B cell (primary cell): Measurements from ENCODE around the gene SPPL2B. TPM values are rescaled to one million over a fixed set of nuclear protein-coding genes. Genes with fewer than 3 reads are reported as not detected.

Experiments
- ATAC-seq: fragments of 200-7000 bp; cut with Tn5 transposase; one replicate; pipeline ENCODE4 v1.10.0; 2021; ENCODE audit warnings: low read depth, mild to moderate bottlenecking, moderate number of reproducible peaks, moderate library complexity
- CTCF ChIA-PET: fragments of 350-600 bp; sonication (Branson Sonifier 250); formaldehyde crosslinking; loops from one replicate; lab custom pipeline; 2021; ENCODE audit warnings: antibody characterized with exemption, inconsistent platforms; lab: Charles Lee
- POLR2A ChIA-PET: fragments of 350-600 bp; sonication (Branson Sonifier 250); formaldehyde crosslinking; loops from one replicate; lab custom pipeline; 2021; ENCODE audit warnings: antibody characterized with exemption; lab: Charles Lee
- DNase-seq: peaks from one replicate; pipeline ENCODE4 v3.0.0; 2013
- H2AFZ ChIP-seq: 2 replicates; pipeline ENCODE4 v1.6.1; 2012; ENCODE audit warnings: mild to moderate bottlenecking, low read depth, low read length; ENCODE audit not compliant: insufficient read depth, poor library complexity, severe bottlenecking
- H3K27ac ChIP-seq, 2 donors: 1 replicate in 1 of 2; 2 replicates in 1 of 2; pipeline ENCODE4 v1.5.1; 2012 to 2013; ENCODE audit warnings: low read length in 2 of 2, mild to moderate bottlenecking in 2 of 2, moderate library complexity in 1 of 2
- H3K27me3 ChIP-seq, 4 experiments: fragments of 200-600 bp in 1 of 4; sonication (generic) in 1 of 4; replicated peaks in 1 of 4; 1 replicate in 2 of 4; 2 replicates in 2 of 4; pipeline versions ENCODE4 v1.6.1 to v1.7.0; 2013 to 2016; ENCODE audit warnings: low read length in 3 of 4, mild to moderate bottlenecking in 2 of 4, mixed read lengths in 1 of 4, moderate library complexity in 1 of 4; ENCODE audit not compliant: insufficient read depth in 4 of 4, control insufficient read depth in 3 of 4; ENCODE audit errors: control extremely low read depth in 1 of 4
- H3K36me3 ChIP-seq, 2 experiments: replicated peaks in 1 of 2; 1 replicate in 1 of 2; 2 replicates in 1 of 2; pipeline versions ENCODE4 v1.6.1 to v1.7.1; 2013; ENCODE audit warnings: low read length in 1 of 2; ENCODE audit not compliant: insufficient read depth in 2 of 2, control insufficient read depth in 1 of 2; ENCODE audit errors: control extremely low read depth in 1 of 2, extremely low read depth in 1 of 2
- H3K4me1 ChIP-seq, 2 donors: fragments of 200-600 bp in 1 of 2; sonication (generic) in 1 of 2; 1 replicate in 1 of 2; 2 replicates in 1 of 2; pipeline versions ENCODE4 v1.5.1 to v1.6.1; 2013 to 2017; ENCODE audit warnings: low read length in 2 of 2; ENCODE audit not compliant: control insufficient read depth in 2 of 2, insufficient read depth in 2 of 2
- H3K4me2 ChIP-seq: replicated peaks from 2 replicates; pipeline ENCODE3; 2012; ENCODE audit warnings: mild to moderate bottlenecking, low read depth, low read length; ENCODE audit not compliant: poor library complexity, severe bottlenecking
- H3K4me3 ChIP-seq, 5 experiments: fragments of 200-600 bp in 1 of 5; sonication (generic) in 1 of 5; 1 replicate in 3 of 5; 2 replicates in 2 of 5; pipeline versions ENCODE4 v1.5.1 to v1.7.0; 2011 to 2016; ENCODE audit warnings: low read length in 4 of 5, mild to moderate bottlenecking in 4 of 5, low read depth in 2 of 5, control low read depth in 1 of 5, moderate library complexity in 1 of 5; ENCODE audit not compliant: insufficient read depth in 1 of 5; ENCODE audit errors: control extremely low read depth in 1 of 5, extremely low read depth in 1 of 5
- H3K79me2 ChIP-seq: fragments of 200-600 bp; sonication (generic); one replicate; pipeline ENCODE4 v1.6.0; 2016; ENCODE audit warnings: low read length; ENCODE audit not compliant: control insufficient read depth, insufficient read depth
- H3K9ac ChIP-seq: fragments of 200-600 bp; sonication (generic); 2 replicates; pipeline ENCODE4 v1.6.1; 2017; ENCODE audit warnings: mild to moderate bottlenecking, low read length, moderate library complexity
- H3K9me3 ChIP-seq, 3 donors: one replicate each; pipeline versions ENCODE4 v1.6.1 to v1.7.1; 2013; ENCODE audit warnings: low read length in 2 of 3; ENCODE audit not compliant: control insufficient read depth in 2 of 3, insufficient read depth in 1 of 3; ENCODE audit errors: control extremely low read depth in 1 of 3
- H4K20me1 ChIP-seq: 2 replicates; pipeline ENCODE4 v1.6.0; 2012; ENCODE audit warnings: mild to moderate bottlenecking, low read length; ENCODE audit not compliant: insufficient read depth, control insufficient read depth, poor library complexity, severe bottlenecking
- H3K27ac Mint-ChIP-seq: one replicate; pipeline ENCODE4 v1.8.0; 2021; ENCODE audit warnings: mixed read lengths
- H3K27me3 Mint-ChIP-seq: one replicate; pipeline ENCODE4 v1.8.0; 2021; ENCODE audit warnings: mixed read lengths
- H3K4me1 Mint-ChIP-seq: one replicate; pipeline ENCODE4 v1.8.0; 2021; ENCODE audit warnings: mixed read lengths
- H3K4me3 Mint-ChIP-seq: one replicate; pipeline ENCODE4 v1.8.0; 2021; ENCODE audit warnings: mixed read lengths
- H3K9me3 Mint-ChIP-seq: one replicate; pipeline ENCODE4 v1.8.0; 2022; ENCODE audit warnings: mixed read lengths; ENCODE audit not compliant: insufficient read depth
- CTCF ChIP-seq: fragments of 200-600 bp; IDR thresholded peaks from one replicate; pipeline ENCODE4 v1.8.0; 2022; ENCODE audit warnings: antibody characterized with exemption, mild to moderate bottlenecking
- EZH2 ChIP-seq: IDR thresholded peaks from 2 replicates; pipeline ENCODE4 v1.6.1; 2012; ENCODE audit warnings: borderline replicate concordance, low read depth, mild to moderate bottlenecking, moderate library complexity, low read length; ENCODE audit not compliant: insufficient read depth, poor library complexity, severe bottlenecking
- WGBS: methylation state at CpG from one replicate; pipeline ENCODE4 v1.1.5; 2013; ENCODE audit warnings: missing lambda C conversion rate; ENCODE audit not compliant: insufficient coverage; 5-methylcytosine and 5-hydroxymethylcytosine counted together
- intact Hi-C: fragments of 100-400 bp; cut with micrococcal nuclease; formaldehyde crosslinking; loops from one replicate; pipeline ENCODE4 v1.10.0; 2022
- polyA plus RNA-seq: library from polyadenylated mRNA; depleted of rRNA; stranded (reverse); fragments of >200 nt; gene quantifications from 2 replicates; pipeline ENCODE4 v1.2.3, GENCODE V29; 2012
- total RNA-seq, 2 donors: library from RNA; stranded (reverse); fragments of 120-200 nt in 1 of 2; gene quantifications; 1 replicate in 1 of 2; 2 replicates in 1 of 2; pipeline versions ENCODE4 v1.2.3 to v1.2.4, GENCODE V29; 2013 to 2022

SPPL2B gene
- total and polyA plus RNA-seq, 2 donors (not counting 1 experiment from before 2014, with no cell fraction given): 415 to 479 TPM

- ChIA-PET CTCF (interaction anchor here (0.9 to 2.0 kb wide), 5 partner anchors 12 to 101 kb away, joined by 3 to 9 read pairs (median 5); no protein-coding TSS in a partner anchor), POLR2A (interaction anchor here (0.6 to 2.4 kb wide), 9 partner anchors 11 to 391 kb away, joined by 3 to 12 read pairs (median 3); no protein-coding TSS in a partner anchor)
- Mint-ChIP-seq H3K4me1 (peaks cover 61% of the 10 kb centered on the region), H3K4me3 (peak overlapping the region; percentile 89), H3K27me3 (no peaks in the 10 kb centered on the region), H3K9me3 (no peaks in the 10 kb centered on the region), H3K27ac (peak overlapping the region; percentile 89)
- Histone ChIP-seq H3K27ac (peak overlapping the region in 1 of 2 donors; percentile 81), H3K9ac (peak overlapping the region; percentile 69), H3K4me3 (peak overlapping the region; percentile 30 to 82 (median 71)), H3K4me1 (peaks cover 49 to 72% of the 10 kb centered on the region in 2 donors), H4K20me1 (peaks cover 52% of the 10 kb centered on the region), H3K79me2 (peaks cover 69% of the 10 kb centered on the region), H3K27me3 (no peaks in the 10 kb centered on the region), H3K4me2 (peak overlapping the region; percentile 82), H2AFZ (peak overlapping the region; percentile 50), H3K36me3 (peaks cover 0 to 23% of the 10 kb centered on the region in 2 experiments), H3K9me3 (peaks cover 0 to 3% (median 0%) of the 10 kb centered on the region in 3 donors)
- TF ChIP-seq CTCF: no peak
- 56% methylated on average over 63 of the region's 67 CpGs for WGBS
- ATAC-seq (no peak), DNase-seq (no peak)
- intact Hi-C loops: no loop called here
Measured at GRCh38 chr19:2291185-2291751, 37.2 kb upstream of the SPPL2B start.

- Mint-ChIP-seq H3K9me3 (no peaks in the 10 kb centered on the region), H3K4me3 (peak overlapping the region; percentile 81), H3K27ac (peak overlapping the region; percentile 64), H3K4me1 (peaks cover 38% of the 10 kb centered on the region), H3K27me3 (no peaks in the 10 kb centered on the region)
- Histone ChIP-seq H3K36me3 (peaks cover 0 to 23% of the 10 kb centered on the region in 2 experiments), H3K27ac (peak overlapping the region in 1 of 2 donors; percentile 55), H3K79me2 (peaks cover 58% of the 10 kb centered on the region), H3K27me3 (no peaks in the 10 kb centered on the region), H4K20me1 (peaks cover 52% of the 10 kb centered on the region), H3K4me1 (peaks cover 27 to 61% of the 10 kb centered on the region in 2 donors), H3K4me2 (peak overlapping the region; percentile 72), H2AFZ (no peak overlapping the region), H3K4me3 (peak overlapping the region in 1 of 5 experiments; percentile 9), H3K9ac (peak overlapping the region; percentile 23), H3K9me3 (peaks cover 0 to 3% (median 0%) of the 10 kb centered on the region in 3 donors)
- POLR2A ChIA-PET: interaction anchor here (0.8 to 2.3 kb wide), 12 partner anchors 7 to 99 kb away, joined by 3 to 8 read pairs (median 3); partner anchors contain the start of genes LINGO3 and PEAK3
- TF ChIP-seq EZH2 (no peak), CTCF (no peak)
- 47% methylated on average over 26 of the region's 26 CpGs for WGBS
- CTCF ChIA-PET: interaction anchor here (1.0 to 3.7 kb wide), 7 partner anchors 10 to 342 kb away, joined by 3 to 22 read pairs (median 4); no protein-coding TSS in a partner anchor
- ATAC-seq: no peak
- intact Hi-C loops: no loop called here
- no peak for DNase-seq
Measured at GRCh38 chr19:2294687-2295335, 33.7 kb upstream of the SPPL2B start.
